WERI-Rb-1 (cell line): Measurements from ENCODE around the gene ACACA.
"Not testable (repeated sequence)": the region's sequence is repeated elsewhere in the genome, so short reads cannot be mapped to it uniquely, and the experiment has no call there.

Source experiments
- DNase-seq: peaks from one replicate; pipeline ENCODE4 v3.0.0-alpha.2; 2020
- H3K27ac ChIP-seq: fragments of 250-450 bp; sonication (Bioruptor Pico); 2 replicates; pipeline ENCODE4 v1.5.1; 2020; ENCODE audit warnings: mild to moderate bottlenecking, moderate library complexity
- H3K27me3 ChIP-seq: fragments of 250-450 bp; sonication (Bioruptor Pico); 2 replicates; pipeline ENCODE4 v1.5.1; 2021; ENCODE audit warnings: mild to moderate bottlenecking, low read depth, moderate library complexity; ENCODE audit not compliant: insufficient read depth, severe bottlenecking
- H3K36me3 ChIP-seq: fragments of 250-450 bp; sonication (Bioruptor Pico); 2 replicates; pipeline ENCODE4 v1.5.1; 2020; ENCODE audit warnings: mild to moderate bottlenecking, moderate library complexity
- H3K4me3 ChIP-seq: 2 replicates; pipeline ENCODE4 v1.5.1; 2011; ENCODE audit warnings: low read depth, mild to moderate bottlenecking, control low read depth, low read length
- H3K9me3 ChIP-seq: fragments of 250-450 bp; sonication (Bioruptor Pico); 2 replicates; pipeline ENCODE4 v1.5.1; 2021; ENCODE audit warnings: mild to moderate bottlenecking, moderate library complexity; ENCODE audit not compliant: severe bottlenecking
- TF ChIP-seq, protein P1 (sequence below): IDR thresholded peaks from 2 replicates; pipeline ENCODE4 v1.5.1; 2011; ENCODE audit warnings: low read depth, mild to moderate bottlenecking, control low read depth, inconsistent platforms, low read length

ACACA gene

GRCh38 chr17:37359682-37360188 is 46.9 kb downstream of the ACACA start:
- H3K9me3 ChIP-seq: no peaks in the 10 kb centered on the region
- DNase-seq: no peak
- no peaks in the 10 kb centered on the region for H3K27me3 ChIP-seq
- H3K27ac ChIP-seq: peak overlapping the region; percentile 88
- H3K4me3 ChIP-seq: peak overlapping the region; percentile 43
- TF ChIP-seq, protein P1, sequence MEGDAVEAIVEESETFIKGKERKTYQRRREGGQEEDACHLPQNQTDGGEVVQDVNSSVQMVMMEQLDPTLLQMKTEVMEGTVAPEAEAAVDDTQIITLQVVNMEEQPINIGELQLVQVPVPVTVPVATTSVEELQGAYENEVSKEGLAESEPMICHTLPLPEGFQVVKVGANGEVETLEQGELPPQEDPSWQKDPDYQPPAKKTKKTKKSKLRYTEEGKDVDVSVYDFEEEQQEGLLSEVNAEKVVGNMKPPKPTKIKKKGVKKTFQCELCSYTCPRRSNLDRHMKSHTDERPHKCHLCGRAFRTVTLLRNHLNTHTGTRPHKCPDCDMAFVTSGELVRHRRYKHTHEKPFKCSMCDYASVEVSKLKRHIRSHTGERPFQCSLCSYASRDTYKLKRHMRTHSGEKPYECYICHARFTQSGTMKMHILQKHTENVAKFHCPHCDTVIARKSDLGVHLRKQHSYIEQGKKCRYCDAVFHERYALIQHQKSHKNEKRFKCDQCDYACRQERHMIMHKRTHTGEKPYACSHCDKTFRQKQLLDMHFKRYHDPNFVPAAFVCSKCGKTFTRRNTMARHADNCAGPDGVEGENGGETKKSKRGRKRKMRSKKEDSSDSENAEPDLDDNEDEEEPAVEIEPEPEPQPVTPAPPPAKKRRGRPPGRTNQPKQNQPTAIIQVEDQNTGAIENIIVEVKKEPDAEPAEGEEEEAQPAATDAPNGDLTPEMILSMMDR: no peak
- H3K36me3 ChIP-seq: peaks cover 12% of the 10 kb centered on the region

- Histone ChIP-seq H3K27me3 (no peaks in the 10 kb centered on the region), H3K27ac (peak overlapping the region; percentile 91), H3K9me3 (no peaks in the 10 kb centered on the region), H3K4me3 (peak overlapping the region; percentile 98), H3K36me3 (peaks cover 19% of the 10 kb centered on the region)
- peak; percentile 97 for DNase-seq
- TF ChIP-seq, protein P1: 0 out of 2 replicates have a peak, but pooled peaks have one; percentile 14
Observed at GRCh38 chr17:37358830-37359681, 47.6 kb downstream of the ACACA start.

- Histone ChIP-seq H3K9me3 (no peaks in the 10 kb centered on the region), H3K27me3 (no peaks in the 10 kb centered on the region), H3K36me3 (peaks cover 25% of the 10 kb centered on the region), H3K27ac (peak overlapping the region; percentile 91), H3K4me3 (peak overlapping the region; percentile 98)
- TF ChIP-seq, protein P1: no peak
- peak; percentile 87 for DNase-seq
Observed at GRCh38 chr17:37358098-37358829, 48.4 kb downstream of the ACACA start.

DNA sequence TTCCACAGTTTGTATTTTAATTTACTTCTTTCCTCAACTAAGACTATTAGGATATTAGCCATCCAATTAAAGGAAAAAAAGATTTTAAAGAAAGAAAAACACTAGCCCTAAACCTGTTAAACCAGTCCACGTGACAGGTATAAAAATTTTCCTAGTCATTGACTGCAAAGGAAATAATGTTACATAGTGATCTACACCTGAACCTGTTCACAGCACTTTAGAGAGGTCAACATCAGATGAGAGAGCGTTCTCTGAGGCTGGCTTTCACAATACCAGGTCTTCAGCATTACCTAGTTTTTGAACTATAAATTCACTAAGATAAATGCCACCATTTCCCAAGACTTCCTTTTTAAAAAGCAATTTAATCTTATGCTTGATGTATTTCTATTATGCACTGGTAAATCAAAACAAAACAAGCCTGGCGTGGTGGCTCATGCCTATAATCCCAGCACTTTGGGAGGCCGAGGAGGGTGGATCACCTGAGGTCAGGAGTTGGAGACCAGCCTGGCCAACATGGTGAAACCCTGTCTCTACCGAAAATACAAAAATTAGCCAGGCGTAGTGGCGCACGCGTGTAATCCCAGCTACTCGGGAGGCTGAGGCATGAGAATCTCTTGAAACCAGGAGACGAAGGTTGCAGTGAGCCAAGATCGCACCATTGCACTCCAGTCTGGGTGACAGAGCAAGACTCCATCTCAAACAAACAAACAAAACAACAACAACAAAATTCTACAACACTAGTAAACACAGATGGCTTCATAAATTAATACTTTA is 49.7 kb downstream of the ACACA start:
- not testable (repeated sequence) for DNase-seq, H3K9me3 ChIP-seq, H3K27me3 ChIP-seq
- H3K4me3 ChIP-seq: peak overlapping the region; percentile 98
- H3K36me3 ChIP-seq: peaks cover 25% of the 10 kb centered on the region
- H3K27ac ChIP-seq: peak overlapping the region; percentile 91

GRCh38 chr17:37346863-37347402 is 59.7 kb downstream of the ACACA start:
- H3K4me3 ChIP-seq, H3K27ac ChIP-seq, DNase-seq, H3K27me3 ChIP-seq, H3K9me3 ChIP-seq: not testable (repeated sequence)
- peaks cover 42% of the 10 kb centered on the region for H3K36me3 ChIP-seq

GRCh38 chr17:37344519-37344918 is 62.1 kb downstream of the ACACA start:
- H3K4me3 ChIP-seq: no peak overlapping the region
- peaks cover 33% of the 10 kb centered on the region for H3K36me3 ChIP-seq
- no peak overlapping the region for H3K27ac ChIP-seq
- no peak for DNase-seq
- TF ChIP-seq, protein P1: no peak
- no peaks in the 10 kb centered on the region for H3K27me3 ChIP-seq
- H3K9me3 ChIP-seq: peaks cover 5% of the 10 kb centered on the region
